Inflammatory macrophage treated with lipopolysaccharide for 4 hours (primary cell): ENCODE data around the gene CST6.
A peak's percentile ranks its signal among the peaks of the same experiment; 100 is the strongest.
"Not testable (repeated sequence)": the region's sequence is repeated elsewhere in the genome, so short reads cannot be mapped to it uniquely, and the experiment has no call there.

Source experiments
- DNase-seq: peaks from one replicate; pipeline ENCODE4 v3.0.0-alpha.2; 2020

CST6 gene

DNA sequence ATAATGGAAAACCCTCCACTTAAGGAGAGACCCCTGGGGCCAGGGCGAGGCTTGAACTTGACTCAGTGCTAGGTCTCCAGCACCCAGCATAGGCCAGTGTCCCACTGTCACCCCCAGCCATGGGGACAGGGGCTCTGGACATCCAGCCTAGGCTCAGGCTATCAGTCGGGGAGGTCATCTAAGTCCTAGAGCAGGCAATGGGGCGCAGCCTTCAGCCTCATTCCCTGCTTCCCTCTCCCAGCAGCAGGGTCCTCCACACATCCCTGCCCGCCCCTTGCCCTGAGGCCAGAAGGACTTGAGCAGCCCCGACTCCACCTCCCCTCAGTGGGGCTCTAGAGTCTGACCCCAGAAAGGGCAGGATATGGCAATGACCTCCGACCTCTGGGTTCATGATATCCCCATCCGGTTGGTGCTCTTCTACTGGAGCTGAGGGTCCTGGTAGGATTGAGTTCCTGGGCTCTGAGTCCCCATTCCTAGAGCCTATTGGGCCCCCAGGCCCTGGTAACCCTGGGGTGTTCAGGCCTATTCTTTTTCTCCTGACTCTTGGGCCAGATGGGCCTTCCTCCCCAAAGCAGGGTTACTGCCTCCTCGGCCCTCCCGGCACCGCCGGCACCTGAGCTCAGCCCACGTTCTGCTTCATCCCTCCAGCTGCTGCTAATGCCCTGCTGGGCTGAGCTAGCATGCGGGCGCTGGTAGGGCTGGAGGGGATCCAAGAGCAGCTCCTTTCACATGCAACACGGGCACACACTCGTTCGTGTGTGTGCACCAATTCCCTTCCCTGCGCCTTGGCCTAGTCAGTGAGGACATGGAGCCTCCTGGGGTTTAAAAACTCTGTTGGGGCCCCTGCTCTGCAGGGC lies 4.4 kb downstream of the CST6 start:
- no peak for DNase-seq

DNA sequence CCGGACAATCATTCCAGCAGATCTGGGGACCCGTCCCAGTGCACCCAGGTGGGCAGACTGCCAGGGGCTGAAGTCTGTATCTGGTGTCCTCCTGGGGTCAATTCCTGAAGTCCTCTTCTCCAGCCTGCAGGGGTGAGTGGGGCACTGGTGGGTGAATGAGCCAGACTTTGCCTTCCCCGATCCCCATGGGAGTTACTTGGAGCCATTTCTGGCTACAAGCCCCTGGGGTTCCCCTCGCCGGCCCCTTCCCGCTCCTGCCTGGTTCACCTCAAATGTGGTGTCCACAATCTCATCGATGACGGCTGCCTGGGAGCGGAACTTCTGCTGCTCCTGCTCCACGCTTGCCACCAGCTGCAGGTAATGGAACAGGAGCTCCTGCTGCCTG lies 5.0 kb downstream of the CST6 start:
- DNase-seq = no peak

DNA sequence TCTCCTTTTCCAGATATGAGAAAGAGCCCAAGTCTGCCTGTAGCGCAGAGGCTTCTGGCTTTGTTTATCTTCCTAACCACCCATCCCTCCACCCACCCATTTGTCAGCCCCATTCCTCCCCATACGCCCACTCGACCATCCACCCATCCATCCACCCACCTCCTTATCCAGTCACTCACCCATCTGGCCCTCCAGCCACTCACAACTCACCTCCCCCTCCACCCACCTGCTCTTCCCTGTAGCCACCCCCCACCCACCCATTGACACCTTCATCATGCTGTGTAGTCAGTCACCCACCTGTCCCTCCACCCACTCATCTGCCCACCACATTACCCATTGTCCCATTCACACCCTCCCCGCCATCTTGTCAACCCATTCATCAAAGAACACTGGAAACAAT lies 5.5 kb downstream of the CST6 start:
- DNase-seq = no peak

DNA sequence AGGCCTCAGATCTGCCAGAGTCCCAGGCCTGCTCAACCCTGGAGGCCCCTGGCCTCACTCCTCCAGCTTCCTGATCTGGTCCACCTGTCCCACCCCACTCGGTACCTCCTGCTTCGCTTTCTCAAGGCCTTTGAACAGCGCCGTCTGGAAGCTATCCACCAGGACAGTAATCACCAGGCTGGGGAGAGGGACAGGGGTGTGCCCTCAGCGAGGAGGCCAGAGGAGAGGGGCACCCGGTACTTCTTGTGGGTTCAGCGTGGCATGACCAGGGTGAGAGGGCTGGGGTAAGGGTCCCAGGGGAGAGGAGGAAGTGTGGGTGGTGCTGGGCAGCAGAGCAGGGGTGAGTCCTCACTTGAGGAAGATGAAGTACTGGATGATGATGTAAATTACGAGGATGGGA lies 8.4 kb downstream of the CST6 start:
- no peak for DNase-seq

DNA sequence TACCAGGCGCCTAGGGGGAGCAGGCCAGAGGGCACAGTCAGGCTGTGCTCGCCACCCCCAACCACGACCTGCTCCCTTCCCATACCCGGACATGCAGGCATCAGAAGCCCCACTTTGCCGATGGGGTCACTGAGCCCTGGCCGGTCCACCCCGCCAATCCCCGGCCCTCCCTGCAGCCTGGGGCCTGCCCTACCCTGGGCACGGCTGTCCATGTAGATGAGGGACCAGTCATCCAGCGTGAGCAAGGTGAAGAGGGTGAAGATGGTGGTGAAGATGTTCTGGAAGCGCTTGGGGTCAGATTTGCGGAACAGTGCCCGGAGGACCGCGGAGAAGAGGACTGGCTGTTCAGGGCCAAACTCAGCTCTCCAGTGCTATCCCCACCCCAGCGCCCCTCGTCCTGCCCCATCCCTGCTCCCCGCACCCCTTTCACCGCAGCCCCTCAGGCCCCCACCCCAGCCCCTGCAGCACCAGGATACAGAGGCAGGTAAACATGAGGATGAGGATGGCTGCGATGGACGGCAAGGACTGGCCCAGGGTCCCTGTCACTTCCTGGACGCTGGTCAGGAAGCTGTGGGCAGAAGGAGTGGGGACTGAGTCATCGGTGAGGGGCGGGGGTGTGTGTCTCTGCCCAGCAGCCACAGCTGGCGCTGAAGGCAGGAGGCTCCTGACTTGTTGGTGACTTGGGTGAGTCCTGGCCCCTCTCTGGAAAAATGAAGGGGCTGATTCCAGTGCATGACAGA lies 9.0 kb downstream of the CST6 start:
- DNase-seq = peak; percentile 78

DNA sequence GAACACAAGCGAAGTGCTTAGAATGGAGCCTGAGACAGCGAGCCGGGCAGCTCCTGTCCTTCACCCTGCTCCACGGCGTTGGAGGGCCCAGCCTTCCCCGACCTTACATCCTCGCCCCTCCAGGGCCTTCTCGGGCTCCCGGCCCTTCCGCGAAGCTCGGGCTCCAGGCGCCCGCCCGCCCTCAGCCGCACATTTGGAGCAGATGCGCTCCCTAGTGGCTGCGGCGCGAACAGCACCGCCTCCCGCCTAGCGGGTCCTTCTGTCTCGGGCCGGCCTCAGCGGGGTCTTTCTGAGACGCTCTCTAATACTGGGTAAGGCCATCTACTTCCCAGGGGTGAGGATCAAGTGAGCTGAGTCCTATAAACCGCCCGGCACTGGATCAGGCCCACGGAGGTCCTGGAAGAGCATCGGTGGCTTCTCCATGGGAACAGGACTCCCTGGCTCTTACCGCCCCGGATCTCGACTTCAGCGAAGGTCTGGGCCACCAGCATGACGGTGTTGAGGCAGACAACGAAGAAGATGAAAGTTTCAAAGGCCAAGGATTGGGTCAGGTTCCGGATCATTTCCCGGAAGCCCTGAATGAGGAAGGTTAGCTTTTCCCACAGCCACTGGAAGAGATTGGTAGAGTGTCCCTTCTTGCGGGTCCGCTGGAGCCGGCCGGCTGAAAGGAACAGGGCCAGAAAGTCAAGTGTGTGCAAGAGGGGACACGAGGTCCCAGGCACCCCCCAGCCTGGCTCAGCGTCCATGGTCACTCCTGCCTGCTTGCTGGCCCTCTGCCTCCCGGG lies 10.8 kb downstream of the CST6 start:
- DNase-seq = peak; percentile 70

DNA sequence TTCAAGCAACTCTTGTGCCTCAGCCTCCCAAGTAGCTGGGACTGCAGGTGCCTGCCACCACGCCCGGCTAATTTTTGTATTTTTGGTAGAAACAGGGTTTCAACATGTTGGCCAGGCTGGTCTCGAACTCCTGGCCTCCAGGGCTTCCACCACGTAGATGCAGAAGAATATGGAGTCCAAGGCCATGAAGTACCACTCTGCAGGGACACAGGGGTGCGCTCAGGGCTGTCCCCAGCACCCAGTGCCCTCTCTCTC lies 11.3 kb downstream of the CST6 start:
- not testable (repeated sequence) for DNase-seq

DNA sequence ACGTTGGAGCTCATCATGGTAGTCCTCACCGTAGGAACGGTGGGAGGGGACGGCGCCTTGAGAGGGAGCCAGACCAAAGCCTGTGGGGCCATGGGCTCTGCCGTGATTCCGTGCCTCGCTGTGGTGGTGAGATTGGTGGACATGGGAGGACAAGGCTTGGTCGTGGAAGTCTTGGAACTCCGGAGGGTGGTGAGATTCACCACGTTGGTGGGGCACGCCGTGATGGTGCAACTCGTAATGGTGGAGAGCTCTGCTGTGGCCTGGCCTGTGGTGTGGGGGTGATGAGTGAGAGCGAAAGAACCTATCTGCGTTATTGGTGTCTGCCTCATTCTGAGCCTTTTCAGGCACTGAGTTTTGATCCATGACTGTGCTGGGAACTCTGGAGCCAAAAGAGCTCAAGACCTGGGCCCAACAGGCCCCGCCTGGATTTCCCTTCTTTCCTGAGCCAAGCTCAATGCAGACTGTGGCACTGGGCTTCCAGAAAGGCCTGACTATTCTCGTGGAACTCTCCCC lies 14.3 kb downstream of the CST6 start, which contains the start of gene CATSPER1:
TSS of gene CATSPER1 (minus strand) at position 463 of the 513 bp plus-strand sequence. CDS start at position 363, 100 bp downstream.
- DNase-seq = no peak

DNA sequence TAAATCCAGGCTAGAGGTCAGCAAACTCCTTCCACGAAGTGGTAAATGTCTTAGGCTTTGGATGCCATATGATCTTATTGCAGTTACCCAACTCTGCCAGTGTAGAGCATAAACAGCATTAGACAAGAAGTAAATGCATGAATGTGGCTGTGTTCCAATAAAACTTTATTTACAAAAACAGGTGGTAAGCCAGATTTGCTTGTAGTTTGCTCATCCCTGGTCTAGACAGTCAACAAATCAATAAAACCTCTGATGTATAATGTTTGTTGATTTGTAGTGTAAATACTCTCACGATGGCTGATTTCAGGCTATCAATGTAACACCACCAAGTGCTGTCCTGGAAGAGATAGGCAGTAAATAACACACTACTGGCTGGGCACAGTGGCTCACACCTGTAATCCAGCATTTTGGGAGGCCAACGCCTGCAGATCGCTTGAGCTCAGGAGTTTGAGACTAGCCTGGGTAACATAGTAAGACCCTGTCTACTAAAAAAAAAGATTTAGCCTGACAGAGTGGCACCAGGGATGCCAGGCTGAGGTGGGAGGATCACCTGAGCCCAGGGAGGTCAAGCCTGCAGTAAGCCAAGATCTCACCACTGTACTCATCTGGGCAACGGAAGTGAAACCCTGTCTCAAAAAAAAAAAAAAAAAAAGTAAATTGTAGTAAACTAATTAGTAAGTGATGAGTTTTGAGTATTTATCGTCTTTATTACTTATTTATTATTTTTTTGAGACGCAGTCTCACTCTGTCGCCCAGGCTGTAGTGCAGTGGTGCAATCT lies 21.3 kb downstream of the CST6 start:
- no peak for DNase-seq

DNA sequence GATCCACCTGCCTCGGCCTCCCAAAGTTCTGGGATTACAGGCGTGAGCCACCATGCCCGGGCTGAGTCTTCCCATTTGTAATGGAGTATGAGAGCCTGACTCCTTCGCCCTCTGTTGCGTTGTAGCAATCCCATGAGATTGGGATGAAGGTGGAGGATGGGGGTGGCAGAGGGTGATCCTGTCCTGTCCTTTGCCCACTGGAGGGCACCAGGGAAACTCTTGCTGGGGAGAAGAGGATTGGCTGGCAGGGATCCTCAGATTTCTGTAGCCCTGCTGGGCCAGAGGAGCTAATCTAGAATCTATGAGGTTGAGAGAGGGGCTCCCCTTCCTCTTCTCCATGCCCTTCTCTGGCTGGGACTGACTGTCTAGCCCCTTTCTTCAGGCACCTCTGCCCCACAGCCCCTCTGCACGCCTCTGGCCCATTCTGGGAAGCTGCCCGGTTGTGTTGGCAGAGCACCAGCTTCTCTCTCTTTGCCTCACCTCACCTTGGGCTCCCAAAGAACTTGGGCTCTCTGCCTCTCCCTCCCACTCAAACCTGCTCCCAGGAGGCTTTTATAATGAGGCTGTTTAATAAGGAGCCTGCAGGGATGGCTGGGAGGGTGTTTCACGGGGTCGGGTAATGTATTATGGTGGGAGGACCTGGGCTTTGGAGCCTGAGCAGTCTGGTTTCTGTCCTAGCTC lies 24.0 kb downstream of the CST6 start:
- DNase-seq = no peak

DNA sequence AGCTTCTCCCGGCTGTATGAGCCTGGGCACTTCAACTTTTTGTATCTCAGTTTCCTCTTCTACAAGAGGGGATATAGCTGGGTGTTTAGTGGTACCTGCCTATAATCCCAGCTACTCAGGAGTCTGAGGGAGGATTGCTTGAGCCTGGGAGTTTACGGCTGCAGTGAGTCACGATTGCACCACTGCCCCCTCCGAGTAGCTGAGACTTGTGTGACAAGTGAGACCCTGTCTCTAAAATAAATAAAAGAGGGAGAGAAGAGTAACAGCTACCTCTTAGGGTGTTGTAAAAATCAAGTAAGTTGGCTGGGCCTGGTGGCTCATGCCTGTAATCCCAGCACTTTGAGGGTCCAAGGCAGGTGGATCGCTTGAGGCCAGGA lies 24.5 kb downstream of the CST6 start:
- no peak for DNase-seq

DNA sequence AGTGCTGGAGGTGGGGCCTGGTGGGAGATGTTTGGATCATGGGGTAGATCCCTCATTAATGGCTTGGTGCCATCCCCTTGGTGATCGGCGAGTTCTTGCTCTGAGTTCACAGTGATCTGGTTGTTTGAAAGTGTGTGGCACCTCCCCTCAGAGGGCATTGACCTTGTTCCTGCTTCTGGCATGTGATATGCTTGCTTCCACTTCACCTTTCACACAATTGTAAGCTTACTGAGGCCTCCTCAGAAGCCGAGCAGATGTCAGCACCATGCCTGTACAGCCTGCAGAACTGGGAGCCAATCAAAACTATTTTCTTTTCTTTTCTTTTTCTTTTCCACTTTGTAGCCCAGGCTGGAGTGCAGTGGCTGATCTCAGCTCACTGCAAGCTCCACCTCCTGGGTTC lies 25.5 kb downstream of the CST6 start:
- DNase-seq = no peak

DNA sequence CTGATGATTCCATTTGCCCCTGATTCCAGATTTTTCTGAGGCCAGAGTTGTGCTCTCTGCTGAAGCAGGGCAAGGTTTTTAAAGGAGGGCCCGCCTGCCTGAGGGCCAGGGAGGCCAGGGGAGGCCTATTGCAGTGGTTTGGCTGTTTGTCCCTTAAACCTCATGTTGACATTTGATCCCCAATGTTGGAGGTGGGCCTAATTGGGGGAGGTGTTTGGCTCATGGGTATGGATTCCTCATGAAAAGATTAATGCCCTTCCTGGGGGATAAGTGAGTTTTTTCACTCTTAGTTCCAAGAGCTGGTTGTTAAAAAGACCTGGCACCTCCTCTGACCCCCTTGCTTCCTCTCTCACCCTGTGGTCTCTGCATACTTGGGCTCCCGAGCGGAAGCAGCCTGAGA lies 28.0 kb downstream of the CST6 start:
- DNase-seq = no peak

DNA sequence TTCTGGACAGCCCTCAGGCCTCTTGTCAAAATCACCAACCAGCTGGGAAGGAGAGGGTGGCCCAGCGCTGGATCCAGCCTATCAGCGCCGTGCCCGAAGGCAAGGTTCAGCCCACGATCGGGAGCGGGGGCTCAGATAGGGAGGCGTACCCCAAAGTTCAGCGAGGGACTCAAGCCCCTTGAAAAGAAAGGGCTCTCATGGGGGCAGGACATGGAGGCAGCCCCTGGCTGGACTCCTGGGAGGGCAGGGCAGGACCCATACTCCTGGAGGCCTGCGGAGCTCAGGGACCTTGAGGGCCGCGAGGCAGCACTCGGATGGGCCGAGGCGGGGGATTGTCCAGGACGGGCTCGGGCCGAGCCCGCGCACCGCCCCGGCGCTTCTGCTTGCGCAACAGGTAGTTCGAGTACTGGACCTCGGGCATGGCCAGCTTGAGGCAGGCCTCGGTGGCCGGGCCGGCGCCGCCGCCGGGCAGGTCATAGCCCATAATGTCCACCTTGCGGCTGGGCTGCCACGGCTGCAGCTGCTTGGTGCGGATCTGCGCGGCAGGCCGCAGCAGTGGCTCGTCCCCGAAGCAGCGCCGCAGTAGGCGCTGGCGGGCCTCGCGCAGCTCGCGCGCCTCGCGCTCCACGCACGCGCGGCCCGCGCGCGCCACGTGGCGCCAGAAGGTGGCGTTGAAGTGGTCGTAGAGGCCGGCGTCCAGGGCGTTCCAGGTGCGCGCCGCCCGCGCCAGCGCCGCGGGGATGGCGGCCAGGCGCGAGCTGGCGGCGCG lies 30.6 kb downstream of the CST6 start:
- no peak for DNase-seq

DNA sequence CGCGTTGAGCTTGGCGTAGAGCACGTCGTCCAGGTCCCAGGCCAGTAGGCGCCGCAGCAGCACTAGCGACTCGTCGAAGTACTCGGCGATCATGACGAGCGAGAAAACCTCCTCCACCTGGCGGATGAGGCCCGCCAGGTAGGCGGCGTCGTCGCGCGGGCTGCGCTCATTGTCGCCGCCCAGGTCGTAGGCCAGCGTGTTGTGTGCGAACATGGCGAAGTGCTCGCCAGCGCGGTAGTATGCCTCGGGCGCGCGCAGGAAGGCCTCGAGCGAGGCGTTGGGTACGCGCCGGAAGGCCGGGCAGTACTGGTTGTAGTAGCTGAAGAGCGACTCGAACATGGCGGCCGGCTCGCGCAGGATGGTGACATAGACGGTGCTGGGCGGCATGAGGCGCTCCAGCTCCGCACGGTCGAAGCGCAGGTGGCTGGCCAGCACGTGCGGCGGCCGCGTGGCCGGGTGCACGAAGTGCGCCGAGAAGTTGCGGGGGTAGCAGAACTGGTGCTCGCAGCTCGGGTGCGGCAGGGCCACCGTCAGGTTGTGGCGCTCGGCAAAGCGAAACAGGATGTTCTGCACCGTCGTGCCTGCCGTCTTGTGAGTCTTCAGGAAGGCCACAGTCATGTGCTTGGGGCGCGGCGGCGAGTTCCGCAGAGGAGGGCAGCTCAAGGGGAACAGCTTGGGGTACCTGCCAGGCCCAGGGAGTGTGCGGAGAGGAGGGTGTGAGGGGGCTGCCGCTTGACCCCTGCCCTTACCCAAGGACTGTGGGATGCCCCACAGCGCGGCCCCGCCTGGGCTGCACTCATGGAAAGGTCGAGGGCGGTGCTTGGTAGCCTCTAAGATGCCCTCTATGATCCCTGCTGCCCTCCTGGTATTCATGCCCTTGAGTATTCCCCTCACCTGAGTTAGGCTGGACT lies 31.4 kb downstream of the CST6 start:
- DNase-seq = no peak

DNA sequence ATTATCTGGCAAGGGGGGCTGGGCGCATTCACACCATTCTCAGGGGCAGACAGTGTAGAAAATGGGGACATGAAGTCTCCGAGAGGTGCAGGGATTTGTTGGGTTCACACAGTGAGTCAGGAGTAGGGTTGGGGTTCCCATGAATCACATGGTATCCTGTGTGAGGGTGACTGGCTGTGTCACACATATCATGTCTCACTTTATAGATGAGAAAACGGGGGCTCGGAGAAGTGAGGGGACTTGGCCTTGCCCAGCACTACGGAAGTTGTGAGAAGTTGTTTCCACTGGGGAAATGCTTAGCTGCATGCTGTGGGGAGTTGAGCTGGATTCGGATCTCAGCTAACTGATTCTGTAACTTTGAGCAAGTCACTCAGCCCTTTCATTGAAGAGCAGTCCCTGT lies 32.9 kb downstream of the CST6 start:
- DNase-seq = no peak

DNA sequence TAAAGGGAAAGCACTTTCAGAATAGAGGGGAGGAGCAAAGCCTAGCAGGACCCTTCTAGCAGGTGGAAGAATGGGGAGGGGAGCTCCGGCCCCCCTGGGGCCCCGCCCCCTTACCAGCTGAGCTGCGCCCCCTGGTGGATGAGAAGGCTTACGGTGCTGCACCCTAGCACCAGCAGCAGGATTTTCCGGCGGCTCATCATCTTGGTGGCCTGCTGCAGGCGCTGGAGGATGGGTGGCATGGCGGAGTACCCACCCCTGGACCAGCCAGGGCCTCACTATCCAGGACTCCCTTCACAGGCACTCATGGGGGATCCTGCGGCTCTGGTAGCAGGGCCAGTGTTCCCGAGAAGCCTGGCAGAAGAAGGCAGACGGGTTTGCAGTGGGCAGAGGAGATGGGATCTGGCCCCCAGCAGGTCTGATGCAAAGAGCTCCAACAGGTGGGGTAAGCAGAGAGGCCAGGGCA lies 33.4 kb downstream of the CST6 start:
- peak; percentile 74 for DNase-seq

DNA sequence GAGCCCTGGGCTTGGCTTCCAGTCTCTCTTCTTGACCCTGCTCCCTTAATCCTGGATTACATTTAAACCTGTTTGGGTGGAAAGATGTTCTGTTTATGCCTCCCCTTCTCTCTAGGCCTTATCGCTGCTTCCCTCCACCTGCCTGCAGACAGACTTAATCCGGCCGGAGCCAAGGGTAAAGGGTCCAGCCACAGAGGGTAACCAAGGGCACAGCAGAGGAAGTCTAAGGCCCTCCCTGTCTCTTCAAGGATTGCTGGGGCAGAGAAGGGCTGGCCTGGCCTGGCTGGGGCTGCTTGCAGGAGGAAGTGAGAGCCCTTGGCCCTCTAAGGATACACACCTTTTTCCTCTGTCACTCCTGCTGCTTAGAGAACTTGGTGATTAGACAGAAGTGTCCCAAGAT lies 35.1 kb downstream of the CST6 start:
- DNase-seq = no peak

DNA sequence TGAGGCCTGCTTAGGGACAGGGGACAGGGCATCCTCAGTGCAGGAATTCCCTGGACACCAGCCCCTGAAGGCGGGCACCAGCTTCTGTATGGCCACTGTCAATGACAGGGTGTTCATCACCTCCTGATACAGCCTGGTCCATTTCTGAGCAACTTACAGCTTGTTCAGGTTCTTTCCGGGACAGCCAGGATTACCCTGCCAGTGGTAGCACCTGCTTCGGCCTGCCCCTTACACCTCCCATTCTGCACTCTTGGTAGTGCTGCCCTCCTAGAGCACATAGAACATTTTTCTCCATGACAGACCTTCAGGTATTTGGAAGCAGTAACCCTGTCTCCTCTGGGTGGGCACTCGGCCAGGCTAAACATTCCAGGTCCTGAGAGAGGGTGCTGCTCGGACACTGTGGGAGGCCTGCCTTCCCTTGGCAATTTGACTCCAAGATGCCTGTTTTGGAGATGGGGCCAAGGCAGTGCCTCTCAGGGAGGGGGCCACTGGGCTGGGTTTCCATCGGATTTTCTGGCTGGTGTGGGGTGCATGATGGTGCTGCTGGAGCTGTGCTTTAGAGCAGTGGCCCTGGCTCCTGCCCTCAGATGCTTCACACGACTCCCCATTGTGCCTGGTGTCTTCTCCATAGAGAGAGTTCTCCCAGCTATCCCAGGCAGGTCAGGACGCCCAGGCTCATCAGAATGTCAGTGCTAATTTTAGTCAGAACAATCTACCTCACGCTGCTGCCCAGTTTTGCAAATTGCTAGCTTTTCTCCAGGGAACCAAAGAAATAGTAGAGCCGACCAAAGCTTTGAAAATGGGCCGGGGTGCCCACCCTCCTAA lies 35.9 kb downstream of the CST6 start:
- DNase-seq = no peak
